Spleen (tissue), 7 donors: ENCODE results near the gene PDCD1.

Experiments used
- POLR2AphosphoS5 ChIP-seq, 3 donors: sonication (generic); formaldehyde crosslinking; IDR thresholded peaks; one replicate each; pipeline ENCODE4 v1.5.1; 2017; ENCODE audit warnings: antibody characterized with exemption in 3 of 3
- TF ChIP-seq, protein P1 (sequence below), 11 experiments: fragments of 200-600 bp in 7 of 11; fragments of 450-650 bp in 4 of 11; sonication (generic) in 4 of 11; IDR thresholded peaks in 8 of 11; conservative IDR thresholded peaks in 3 of 11; 1 replicate in 7 of 11; 2 replicates in 4 of 11; pipeline versions ENCODE4 v1.4.0 to v1.8.0; 2016 to 2021; ENCODE audit warnings: antibody characterized with exemption in 11 of 11, inconsistent platforms in 4 of 11, mild to moderate bottlenecking in 1 of 11
- donor health status: DM: no; HTN: no; CAD: no; lungs with moderate emphysema.
- donor health status: DM: no; HTN: no; CAD: no.
- donor health status: DM: no; HTN: no; CAD: no.

DNA sequence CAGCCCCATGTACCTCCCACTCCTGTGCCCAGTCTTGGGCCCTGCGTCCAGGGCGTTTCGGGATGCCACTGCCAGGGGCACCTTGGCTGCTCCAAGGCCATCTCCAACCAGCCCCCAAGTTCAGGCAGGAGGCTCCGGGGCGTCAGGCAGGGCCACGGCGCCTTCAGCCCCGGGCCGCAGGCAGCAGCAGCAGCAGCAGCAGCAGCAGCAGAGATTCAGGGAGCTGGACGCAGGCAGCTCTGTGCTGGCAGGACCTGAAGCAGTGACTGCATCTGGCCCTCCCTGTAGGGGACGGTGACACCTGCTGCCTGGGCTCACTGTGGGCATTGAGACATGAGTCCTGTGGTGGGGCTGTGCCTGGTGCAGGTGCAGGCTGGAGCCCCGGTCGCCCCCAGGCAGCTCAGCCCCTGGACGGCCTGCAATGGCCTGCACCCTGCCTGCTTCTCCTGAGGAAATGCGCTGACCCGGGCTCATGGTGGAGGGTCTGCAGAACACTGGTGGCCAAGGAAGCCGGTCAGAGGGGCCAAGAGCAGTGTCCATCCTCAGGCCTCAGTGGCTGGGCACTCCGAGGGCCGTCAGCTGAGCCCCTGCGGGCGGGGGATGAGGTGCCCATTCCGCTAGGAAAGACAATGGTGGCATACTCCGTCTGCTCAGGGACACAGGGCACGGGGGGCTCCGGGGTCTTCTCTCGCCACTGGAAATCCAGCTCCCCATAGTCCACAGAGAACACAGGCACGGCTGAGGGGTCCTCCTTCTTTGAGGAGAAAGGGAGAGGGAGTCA is 8.0 kb downstream of the PDCD1 start:
- no peak for TF ChIP-seq POLR2AphosphoS5 (IDR thresholded peaks at IDR 0.05)
- TF ChIP-seq, protein P1, sequence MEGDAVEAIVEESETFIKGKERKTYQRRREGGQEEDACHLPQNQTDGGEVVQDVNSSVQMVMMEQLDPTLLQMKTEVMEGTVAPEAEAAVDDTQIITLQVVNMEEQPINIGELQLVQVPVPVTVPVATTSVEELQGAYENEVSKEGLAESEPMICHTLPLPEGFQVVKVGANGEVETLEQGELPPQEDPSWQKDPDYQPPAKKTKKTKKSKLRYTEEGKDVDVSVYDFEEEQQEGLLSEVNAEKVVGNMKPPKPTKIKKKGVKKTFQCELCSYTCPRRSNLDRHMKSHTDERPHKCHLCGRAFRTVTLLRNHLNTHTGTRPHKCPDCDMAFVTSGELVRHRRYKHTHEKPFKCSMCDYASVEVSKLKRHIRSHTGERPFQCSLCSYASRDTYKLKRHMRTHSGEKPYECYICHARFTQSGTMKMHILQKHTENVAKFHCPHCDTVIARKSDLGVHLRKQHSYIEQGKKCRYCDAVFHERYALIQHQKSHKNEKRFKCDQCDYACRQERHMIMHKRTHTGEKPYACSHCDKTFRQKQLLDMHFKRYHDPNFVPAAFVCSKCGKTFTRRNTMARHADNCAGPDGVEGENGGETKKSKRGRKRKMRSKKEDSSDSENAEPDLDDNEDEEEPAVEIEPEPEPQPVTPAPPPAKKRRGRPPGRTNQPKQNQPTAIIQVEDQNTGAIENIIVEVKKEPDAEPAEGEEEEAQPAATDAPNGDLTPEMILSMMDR (IDR thresholded peaks at IDR 0.05 in 8 of 11, conservative IDR thresholded peaks at IDR 0.05 in 3 of 11), result no peak
